NCI-H2029 treated with DMSO at 0.1 percent for 48 hours (cell line): ENCODE measurements around the gene NHLRC1.

Source experiments
- DNase-seq: peaks from one replicate; lab custom pipeline; 2025; lab: John Stamatoyannopoulos, UW

NHLRC1 gene

GRCh38 chr6:18139935-18140621 is 17.6 kb upstream of the NHLRC1 start:
- DNase-seq, result no peak

- DNase-seq, result no peak
Observed at GRCh38 chr6:18138906-18139305, 16.4 kb upstream of the NHLRC1 start.

GRCh38 chr6:18136260-18136659 is 13.8 kb upstream of the NHLRC1 start:
- no peak for DNase-seq

DNA sequence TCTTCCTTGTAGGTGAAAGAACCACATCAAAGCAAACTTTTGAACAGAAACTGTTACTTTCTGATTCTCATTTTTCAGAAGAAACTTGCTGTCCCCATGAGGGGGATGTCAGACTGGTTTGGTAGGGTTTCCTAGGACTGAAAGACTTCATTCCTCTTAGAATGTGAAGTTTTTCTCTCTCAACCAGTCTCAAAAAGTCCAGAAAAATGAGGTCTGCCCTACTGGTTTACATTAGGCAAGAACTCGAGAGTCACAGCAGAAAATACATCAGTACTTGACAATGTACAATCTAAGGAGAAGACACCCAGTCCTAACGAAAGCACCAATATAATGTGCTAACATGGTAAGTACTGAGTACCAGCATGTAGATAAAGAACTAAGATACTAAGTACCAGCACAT is 12.7 kb upstream of the NHLRC1 start:
- no peak for DNase-seq

DNA sequence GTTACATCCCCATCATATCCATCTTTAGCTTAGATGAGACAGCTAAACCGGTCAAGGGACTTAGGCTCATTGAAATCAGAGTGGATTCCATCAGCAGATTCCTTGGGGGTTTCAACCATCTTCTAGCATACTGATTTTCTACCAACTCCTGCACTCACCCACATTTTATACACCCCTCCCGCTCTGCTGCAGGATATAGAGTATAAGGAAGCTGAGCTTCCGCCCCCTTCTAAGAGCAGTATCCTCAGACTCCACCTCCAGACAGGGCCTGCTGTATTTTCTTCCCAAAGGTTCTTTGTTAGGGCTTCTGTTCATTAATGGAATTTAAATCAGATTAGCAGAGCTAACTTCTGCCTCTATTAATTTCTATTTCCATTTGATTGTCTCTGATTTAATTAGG is 9.9 kb upstream of the NHLRC1 start:
- DNase-seq, result no peak

DNA sequence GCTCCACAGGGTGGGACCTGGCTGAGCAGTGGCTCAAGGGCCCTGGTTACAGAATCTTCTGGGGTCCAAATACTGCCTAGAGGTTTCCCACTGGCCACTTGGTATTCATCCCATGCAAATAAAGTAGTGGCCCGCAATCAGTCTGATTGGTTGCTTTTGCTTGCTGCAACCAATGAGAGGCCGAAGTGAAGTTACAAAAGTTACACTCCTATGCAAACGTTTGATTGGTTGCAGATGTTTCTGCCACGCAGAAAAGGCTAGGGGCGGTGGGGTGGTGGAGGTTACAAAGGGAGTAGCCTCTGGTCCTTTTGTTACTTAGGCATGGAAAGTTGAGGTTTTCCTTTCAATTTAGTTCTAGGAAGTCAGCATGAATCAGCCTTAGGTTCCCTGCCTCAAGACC is 3.6 kb upstream of the NHLRC1 start:
- no peak for DNase-seq

- DNase-seq, result no peak
Observed at GRCh38 chr6:18121580-18122127, 823 bp downstream of the NHLRC1 start.

GRCh38 chr6:18119236-18119635 is 3.2 kb downstream of the NHLRC1 start:
- DNase-seq, result no peak

DNA sequence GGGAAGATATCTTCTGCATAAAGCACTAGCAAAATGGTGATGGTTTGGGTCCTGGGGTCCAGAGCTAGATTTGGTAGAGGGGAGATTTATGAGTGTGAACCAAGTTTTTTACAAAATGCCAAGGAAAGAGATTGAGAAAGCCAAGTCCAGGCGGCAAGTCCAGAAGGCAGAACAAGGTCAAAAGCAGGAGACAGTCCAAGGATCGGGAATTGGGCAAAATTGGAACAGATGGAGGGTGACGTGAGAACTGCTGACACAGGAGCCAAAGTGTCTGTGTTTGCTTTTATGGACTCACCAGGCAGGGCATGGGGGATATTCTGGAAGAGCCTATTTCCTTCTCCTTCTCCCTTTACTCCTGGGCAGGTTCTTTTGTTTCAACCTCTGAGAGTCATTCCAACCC is 4.1 kb downstream of the NHLRC1 start:
- DNase-seq, result peak; percentile 63

- DNase-seq, result no peak
Observed at GRCh38 chr6:18117136-18117535, 5.3 kb downstream of the NHLRC1 start.

- DNase-seq, result no peak
Observed at GRCh38 chr6:18115356-18115755, 7.1 kb downstream of the NHLRC1 start.

- no peak for DNase-seq
Observed at GRCh38 chr6:18110162-18110561, 12.3 kb downstream of the NHLRC1 start.

DNA sequence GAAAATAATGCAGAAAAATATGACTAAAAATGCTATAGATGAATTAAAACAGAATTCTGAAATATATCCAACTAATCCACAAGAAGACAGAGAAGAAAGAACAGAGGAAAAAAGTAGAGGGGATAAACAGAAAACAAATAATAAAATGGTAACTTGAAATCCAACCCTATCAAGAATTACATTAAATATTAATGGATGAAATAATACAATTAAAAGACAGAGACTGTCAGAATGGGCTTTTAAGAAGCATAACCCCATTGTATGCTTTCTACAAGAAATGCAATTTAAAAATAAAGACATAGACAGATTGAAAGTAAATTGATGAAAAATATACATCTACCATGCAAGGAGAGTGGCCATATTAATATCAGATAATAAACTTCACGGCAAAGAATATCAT is 15.4 kb downstream of the NHLRC1 start:
- DNase-seq, result no peak

DNA sequence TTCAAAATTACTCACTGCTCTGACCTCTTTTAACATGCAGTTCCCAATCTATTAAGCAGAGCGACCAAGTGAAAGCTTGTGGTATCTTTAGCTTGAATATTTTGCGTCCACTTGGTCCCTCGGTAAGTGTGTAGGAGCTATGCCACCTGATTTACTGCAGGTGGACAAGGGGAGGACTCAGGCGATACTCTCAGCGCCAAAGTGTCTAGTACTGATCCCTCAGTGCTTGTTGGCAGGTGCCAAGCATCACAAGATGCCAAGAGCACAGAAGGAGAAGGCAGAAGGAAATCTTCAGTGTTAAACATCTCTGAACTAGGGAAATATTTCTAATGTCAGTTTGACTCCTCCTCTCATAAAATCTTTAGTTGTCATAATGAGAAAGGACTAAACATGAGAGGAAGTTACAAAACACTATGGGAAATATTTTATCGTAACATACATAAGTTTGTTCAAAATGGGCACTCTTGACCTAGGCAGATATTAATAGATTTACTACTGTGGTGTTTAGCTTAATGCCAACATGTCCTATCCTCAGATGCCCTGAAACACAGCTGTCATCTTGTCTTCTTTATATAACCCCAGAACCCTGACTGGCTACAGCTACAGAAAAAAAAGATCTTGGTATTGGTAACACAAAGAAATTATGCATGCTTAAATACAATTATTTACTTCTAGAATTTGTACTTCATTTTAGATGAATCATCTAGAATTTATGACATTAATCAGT is 19.5 kb downstream of the NHLRC1 start:
- no peak for DNase-seq

GRCh38 chr6:18101873-18102272 is 20.6 kb downstream of the NHLRC1 start:
- DNase-seq, result no peak

GRCh38 chr6:18101271-18101670 is 21.2 kb downstream of the NHLRC1 start:
- no peak for DNase-seq

- DNase-seq, result no peak
Observed at GRCh38 chr6:18100296-18100695, 22.2 kb downstream of the NHLRC1 start.

- no peak for DNase-seq
Observed at GRCh38 chr6:18099511-18099910, 23.0 kb downstream of the NHLRC1 start.

GRCh38 chr6:18096423-18096822 is 26.1 kb downstream of the NHLRC1 start:
- no peak for DNase-seq

- DNase-seq, result no peak
Observed at GRCh38 chr6:18091382-18091781, 31.1 kb downstream of the NHLRC1 start.

- DNase-seq, result no peak
Observed at GRCh38 chr6:18090349-18090786, 32.1 kb downstream of the NHLRC1 start.

- DNase-seq, result peak; percentile 35
Observed at GRCh38 chr6:18088419-18089296, 33.8 kb downstream of the NHLRC1 start.
